Measurements from ENCODE around the gene SMARCD3.

SMARCD3 gene

GRCh38 chr7:151260883-151261282 lies 12.4 kb upstream of the SMARCD3 start:
- DNase-seq (ENCODE audit: low read depth), result no peak
- H3K4me3 ChIP-seq (ENCODE audit: low read length), result no peak overlapping the region
- no peak for TF ChIP-seq CTCF (conservative IDR thresholded peaks at IDR 0.05; ENCODE audit: low read depth, low read length)

- no peak overlapping the region for H3K4me3 ChIP-seq (ENCODE audit: low read length)
- no peak for DNase-seq (ENCODE audit: low read depth)
- TF ChIP-seq CTCF (conservative IDR thresholded peaks at IDR 0.05; ENCODE audit: low read depth, low read length), result no peak
These were observed 12.0 kb upstream of the SMARCD3 start for GRCh38 chr7:151260471-151260870.

- TF ChIP-seq CTCF (conservative IDR thresholded peaks at IDR 0.05; ENCODE audit: low read depth, low read length), result no peak
- no peak for DNase-seq (ENCODE audit: low read depth)
- no peak overlapping the region for H3K4me3 ChIP-seq (ENCODE audit: low read length)
These were observed 9.5 kb upstream of the SMARCD3 start for GRCh38 chr7:151257990-151258389.

- no peak overlapping the region for H3K4me3 ChIP-seq (ENCODE audit: low read length)
- no peak for DNase-seq (ENCODE audit: low read depth)
- TF ChIP-seq CTCF (conservative IDR thresholded peaks at IDR 0.05; ENCODE audit: low read depth, low read length), result no peak
These were observed 8.0 kb upstream of the SMARCD3 start for GRCh38 chr7:151256410-151257045.

GRCh38 chr7:151255390-151255789 lies 6.9 kb upstream of the SMARCD3 start:
- no peak for TF ChIP-seq CTCF (conservative IDR thresholded peaks at IDR 0.05; ENCODE audit: low read depth, low read length)
- H3K4me3 ChIP-seq (ENCODE audit: low read length), result no peak overlapping the region
- no peak for DNase-seq (ENCODE audit: low read depth)

GRCh38 chr7:151254851-151255250 lies 6.4 kb upstream of the SMARCD3 start:
- DNase-seq (ENCODE audit: low read depth), result no peak
- no peak overlapping the region for H3K4me3 ChIP-seq (ENCODE audit: low read length)
- no peak for TF ChIP-seq CTCF (conservative IDR thresholded peaks at IDR 0.05; ENCODE audit: low read depth, low read length)

- no peak for TF ChIP-seq CTCF (conservative IDR thresholded peaks at IDR 0.05; ENCODE audit: low read depth, low read length)
- no peak for DNase-seq (ENCODE audit: low read depth)
- no peak overlapping the region for H3K4me3 ChIP-seq (ENCODE audit: low read length)
These were observed 5.8 kb upstream of the SMARCD3 start for GRCh38 chr7:151254316-151254715.
